ENCODE results near the gene KLHL18. TPM values are rescaled to one million over a fixed set of nuclear protein-coding genes. Genes with fewer than 3 reads are reported as not detected.

KLHL18 gene
- total and polyA plus RNA-seq, 4 donors, result 3.5 to 12.6 (median 10.3) TPM

DNA sequence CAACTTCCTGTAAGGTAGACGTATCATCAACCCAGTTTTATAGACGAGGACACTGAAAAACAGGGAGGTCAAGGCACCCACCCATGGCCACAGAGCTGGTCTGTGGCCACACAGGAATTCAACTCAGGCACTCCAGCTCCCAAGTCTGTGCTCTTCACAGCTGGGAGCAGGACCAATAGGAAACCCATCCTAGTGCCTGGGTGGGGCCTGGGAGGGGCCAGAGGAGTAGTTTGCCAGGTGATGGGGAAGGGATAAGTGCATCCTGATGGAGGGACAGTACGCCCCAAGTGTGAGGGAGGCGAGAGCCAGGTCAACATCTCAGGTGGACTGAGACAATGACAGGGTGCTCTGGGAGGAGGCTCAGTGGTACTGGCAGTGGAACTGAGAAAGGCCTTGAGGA, 22.1 kb upstream of the KLHL18 start:
- Histone ChIP-seq H3K36me3 (ENCODE audit: control insufficient read depth in 4 of 4, insufficient read depth in 3 of 4, low read depth in 1 of 4, low read length in 3 of 4) (no peaks in the 10 kb centered on the region), H3K4me1 (ENCODE audit: control insufficient read depth in 4 of 4, insufficient read depth in 4 of 4, low read length in 3 of 4) (no peaks in the 10 kb centered on the region), H3K27me3 (ENCODE audit: control insufficient read depth in 4 of 4, insufficient read depth in 4 of 4, low read length in 3 of 4) (no peaks in the 10 kb centered on the region), H3K4me3 (ENCODE audit: low read depth in 1 of 3, low read length in 3 of 3) (no peak overlapping the region), H3K27ac (ENCODE audit: low read depth in 1 of 2, low read length in 2 of 2) (no peak overlapping the region), H3K9ac (ENCODE audit: low read depth in 1 of 2, low read length in 2 of 2) (no peak overlapping the region), H3K9me3 (ENCODE audit: control insufficient read depth in 4 of 4, low read length in 3 of 4) (no peaks in the 10 kb centered on the region)
- TF ChIP-seq, protein P1, sequence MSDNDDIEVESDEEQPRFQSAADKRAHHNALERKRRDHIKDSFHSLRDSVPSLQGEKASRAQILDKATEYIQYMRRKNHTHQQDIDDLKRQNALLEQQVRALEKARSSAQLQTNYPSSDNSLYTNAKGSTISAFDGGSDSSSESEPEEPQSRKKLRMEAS (IDR thresholded peaks at IDR 0.05), result no peak
- no peak for TF ChIP-seq GABPA (IDR thresholded peaks at IDR 0.05 in 1 of 2, conservative IDR thresholded peaks at IDR 0.05 in 1 of 2)
- TF ChIP-seq RXRA (IDR thresholded peaks at IDR 0.05), result no peak
- TF ChIP-seq FOXA1 (IDR thresholded peaks at IDR 0.05), result no peak
- no peak for TF ChIP-seq TAF1 (conservative IDR thresholded peaks at IDR 0.05)
- no peak for TF ChIP-seq NR2F2 (IDR thresholded peaks at IDR 0.05)
- TF ChIP-seq, protein P2, sequence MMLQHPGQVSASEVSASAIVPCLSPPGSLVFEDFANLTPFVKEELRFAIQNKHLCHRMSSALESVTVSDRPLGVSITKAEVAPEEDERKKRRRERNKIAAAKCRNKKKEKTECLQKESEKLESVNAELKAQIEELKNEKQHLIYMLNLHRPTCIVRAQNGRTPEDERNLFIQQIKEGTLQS (IDR thresholded peaks at IDR 0.05), result no peak
- no peak for TF ChIP-seq FOXA2 (IDR thresholded peaks at IDR 0.05)
- no peak for TF ChIP-seq HNF4G (IDR thresholded peaks at IDR 0.05)
- TF ChIP-seq CTCF (IDR thresholded peaks at IDR 0.05; ENCODE audit: low read depth, low read length, missing input control), result no peak
- no peak for TF ChIP-seq ZBTB33 (IDR thresholded peaks at IDR 0.05)
- TF ChIP-seq SP1 (IDR thresholded peaks at IDR 0.05), result no peak
- TF ChIP-seq EGR1 (IDR thresholded peaks at IDR 0.05; ENCODE audit: low read depth in 2 of 2), result no peak
- TF ChIP-seq, protein P3, sequence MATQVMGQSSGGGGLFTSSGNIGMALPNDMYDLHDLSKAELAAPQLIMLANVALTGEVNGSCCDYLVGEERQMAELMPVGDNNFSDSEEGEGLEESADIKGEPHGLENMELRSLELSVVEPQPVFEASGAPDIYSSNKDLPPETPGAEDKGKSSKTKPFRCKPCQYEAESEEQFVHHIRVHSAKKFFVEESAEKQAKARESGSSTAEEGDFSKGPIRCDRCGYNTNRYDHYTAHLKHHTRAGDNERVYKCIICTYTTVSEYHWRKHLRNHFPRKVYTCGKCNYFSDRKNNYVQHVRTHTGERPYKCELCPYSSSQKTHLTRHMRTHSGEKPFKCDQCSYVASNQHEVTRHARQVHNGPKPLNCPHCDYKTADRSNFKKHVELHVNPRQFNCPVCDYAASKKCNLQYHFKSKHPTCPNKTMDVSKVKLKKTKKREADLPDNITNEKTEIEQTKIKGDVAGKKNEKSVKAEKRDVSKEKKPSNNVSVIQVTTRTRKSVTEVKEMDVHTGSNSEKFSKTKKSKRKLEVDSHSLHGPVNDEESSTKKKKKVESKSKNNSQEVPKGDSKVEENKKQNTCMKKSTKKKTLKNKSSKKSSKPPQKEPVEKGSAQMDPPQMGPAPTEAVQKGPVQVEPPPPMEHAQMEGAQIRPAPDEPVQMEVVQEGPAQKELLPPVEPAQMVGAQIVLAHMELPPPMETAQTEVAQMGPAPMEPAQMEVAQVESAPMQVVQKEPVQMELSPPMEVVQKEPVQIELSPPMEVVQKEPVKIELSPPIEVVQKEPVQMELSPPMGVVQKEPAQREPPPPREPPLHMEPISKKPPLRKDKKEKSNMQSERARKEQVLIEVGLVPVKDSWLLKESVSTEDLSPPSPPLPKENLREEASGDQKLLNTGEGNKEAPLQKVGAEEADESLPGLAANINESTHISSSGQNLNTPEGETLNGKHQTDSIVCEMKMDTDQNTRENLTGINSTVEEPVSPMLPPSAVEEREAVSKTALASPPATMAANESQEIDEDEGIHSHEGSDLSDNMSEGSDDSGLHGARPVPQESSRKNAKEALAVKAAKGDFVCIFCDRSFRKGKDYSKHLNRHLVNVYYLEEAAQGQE (IDR thresholded peaks at IDR 0.05), result no peak
- TF ChIP-seq HNF4A (conservative IDR thresholded peaks at IDR 0.05), result no peak
- no peak for TF ChIP-seq RAD21 (IDR thresholded peaks at IDR 0.05)
- TF ChIP-seq YY1 (IDR thresholded peaks at IDR 0.05), result no peak
- no peak for TF ChIP-seq JUND (IDR thresholded peaks at IDR 0.05)
- WGBS, result 88% methylated on average over 4 of the region's 4 CpGs
- no peak for DNase-seq (ENCODE audit: low spot score)

All from liver (tissue), 9 donors.